Thymus (tissue), 11 donors: ENCODE measurements around the gene HS6ST3. TPM values are rescaled to one million over a fixed set of nuclear protein-coding genes. Genes with fewer than 3 reads are reported as not detected.

Source experiments
- DNase-seq, 9 donors: peaks; one replicate each; pipeline ENCODE4 v3.0.0-alpha.2; 2013; ENCODE audit warnings: low spot score in 9 of 9, low read depth in 6 of 9, missing footprints in 1 of 9
- H3K27ac ChIP-seq, 2 donors: one replicate each; pipeline ENCODE4 v1.5.1; 2013; ENCODE audit warnings: control low read depth in 1 of 2, low read depth in 1 of 2, low read length in 1 of 2, mild to moderate bottlenecking in 1 of 2, moderate library complexity in 1 of 2
- H3K27me3 ChIP-seq, 2 donors: one replicate each; pipeline ENCODE4 v1.5.1; 2013; ENCODE audit warnings: low read length in 1 of 2; ENCODE audit not compliant: control insufficient read depth in 2 of 2, insufficient read depth in 1 of 2
- H3K36me3 ChIP-seq, 2 donors: one replicate each; pipeline ENCODE4 v1.5.1; 2013; ENCODE audit warnings: low read length in 1 of 2, mild to moderate bottlenecking in 1 of 2, moderate library complexity in 1 of 2; ENCODE audit not compliant: control insufficient read depth in 2 of 2, insufficient read depth in 2 of 2
- H3K4me1 ChIP-seq, 2 donors: one replicate each; pipeline ENCODE4 v1.5.1; 2013; ENCODE audit warnings: low read length in 2 of 2; ENCODE audit not compliant: control insufficient read depth in 2 of 2, insufficient read depth in 2 of 2
- H3K4me3 ChIP-seq, 2 donors: one replicate each; pipeline ENCODE4 v1.5.1; 2013; ENCODE audit warnings: low read length in 2 of 2, control low read depth in 1 of 2, mild to moderate bottlenecking in 1 of 2
- H3K9me3 ChIP-seq, 2 donors: one replicate each; pipeline ENCODE4 v1.5.1; 2013; ENCODE audit warnings: low read length in 1 of 2, mild to moderate bottlenecking in 1 of 2; ENCODE audit not compliant: control insufficient read depth in 2 of 2, insufficient read depth in 1 of 2
- WGBS: extraction: QIAGEN DNeasy Blood & Tissue Kit; methylation state at CpG from one replicate; pipeline ENCODE4 v1.1.7; 2013; 5-methylcytosine and 5-hydroxymethylcytosine counted together
- polyA plus RNA-seq: library from polyadenylated mRNA; stranded (reverse); fragments of 200-250 nt; gene quantifications from one replicate; pipeline ENCODE4 v1.2.3, GENCODE V29; 2013
- total RNA-seq: library from RNA; stranded (reverse); fragments of 120-200 nt; gene quantifications from one replicate; pipeline ENCODE4 v1.2.4, GENCODE V29; 2013
- donor health status: healthy.

Gene HS6ST3
- total and polyA plus RNA-seq, 2 donors = 0.05 to 0.07 TPM

GRCh38 chr13:96684907-96685306 is 595.0 kb downstream of the HS6ST3 start:
- H3K36me3 ChIP-seq = no peaks in the 10 kb centered on the region
- H3K27me3 ChIP-seq = no peaks in the 10 kb centered on the region
- H3K27ac ChIP-seq = no peak overlapping the region
- DNase-seq = no peak
- WGBS = 90% methylated on average over 1 of the region's 1 CpG
- H3K4me3 ChIP-seq = no peak overlapping the region
- H3K9me3 ChIP-seq = no peaks in the 10 kb centered on the region
- H3K4me1 ChIP-seq = no peaks in the 10 kb centered on the region

GRCh38 chr13:96686286-96686685 is 596.4 kb downstream of the HS6ST3 start:
- 31% methylated on average over 2 of the region's 2 CpGs for WGBS
- H3K27me3 ChIP-seq = no peaks in the 10 kb centered on the region
- H3K4me1 ChIP-seq = no peaks in the 10 kb centered on the region
- H3K4me3 ChIP-seq = no peak overlapping the region
- no peaks in the 10 kb centered on the region for H3K9me3 ChIP-seq
- H3K36me3 ChIP-seq = no peaks in the 10 kb centered on the region
- no peak for DNase-seq
- no peak overlapping the region for H3K27ac ChIP-seq

DNA sequence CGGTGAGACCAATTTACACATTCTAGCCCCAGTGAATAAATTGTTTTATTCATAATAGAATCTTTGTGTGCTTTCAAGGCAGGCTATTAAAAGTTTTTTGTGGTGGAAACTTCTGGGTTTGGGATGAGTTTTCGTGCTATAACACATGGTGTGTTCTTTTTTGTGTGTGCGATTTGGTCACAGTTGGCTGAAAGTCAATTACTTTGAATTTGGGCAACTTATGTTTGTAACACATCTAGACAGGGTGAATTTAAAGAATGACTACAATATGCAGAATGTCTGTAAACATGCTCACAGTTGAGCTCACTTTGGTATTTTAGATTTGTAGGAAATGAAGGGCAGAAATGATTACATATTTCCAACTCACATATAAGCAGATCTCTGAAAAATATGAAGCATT is 597.3 kb downstream of the HS6ST3 start:
- no peak for DNase-seq
- H3K9me3 ChIP-seq = no peaks in the 10 kb centered on the region
- no peak overlapping the region for H3K4me3 ChIP-seq
- no peaks in the 10 kb centered on the region for H3K4me1 ChIP-seq
- 93% methylated on average over 3 of the region's 3 CpGs for WGBS
- H3K27ac ChIP-seq = no peak overlapping the region
- H3K36me3 ChIP-seq = no peaks in the 10 kb centered on the region
- no peaks in the 10 kb centered on the region for H3K27me3 ChIP-seq

DNA sequence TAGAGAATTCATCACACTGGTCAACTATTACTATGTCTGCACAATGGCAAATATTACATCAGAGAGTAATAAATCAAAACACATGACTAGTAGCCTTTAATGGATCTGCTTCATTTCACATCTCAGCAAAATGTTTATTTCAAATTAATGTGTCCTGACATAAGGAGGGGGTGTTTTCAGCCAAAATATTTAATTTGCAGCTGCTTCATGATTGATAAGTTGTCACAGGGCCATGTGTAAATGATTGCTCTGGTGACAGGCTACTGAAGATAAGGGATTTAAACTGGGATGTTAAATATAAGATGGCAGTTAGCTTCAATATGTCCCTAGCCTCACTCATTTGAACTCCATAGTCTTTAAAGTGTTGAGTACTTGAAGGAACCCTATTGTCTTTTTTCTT is 601.1 kb downstream of the HS6ST3 start:
- DNase-seq = no peak
- Histone ChIP-seq H3K4me1 (no peaks in the 10 kb centered on the region), H3K4me3 (no peak overlapping the region), H3K27me3 (no peaks in the 10 kb centered on the region), H3K27ac (no peak overlapping the region), H3K36me3 (no peaks in the 10 kb centered on the region), H3K9me3 (peaks cover 0 to under 1% of the 10 kb centered on the region in 2 donors)

GRCh38 chr13:96696389-96696900 is 606.5 kb downstream of the HS6ST3 start:
- 86% methylated on average over 6 of the region's 6 CpGs for WGBS

GRCh38 chr13:96700657-96701056 is 610.8 kb downstream of the HS6ST3 start:
- H3K9me3 ChIP-seq = peaks cover 0 to 6% of the 10 kb centered on the region in 2 donors
- WGBS = 88% methylated on average over 2 of the region's 2 CpGs

More at GRCh38 chr13:96696389-96696900, 606.5 kb downstream of the HS6ST3 start:
- peaks cover 0 to 6% of the 10 kb centered on the region in 2 donors for H3K9me3 ChIP-seq
- DNase-seq = no peak
- H3K36me3 ChIP-seq = no peaks in the 10 kb centered on the region
- H3K27me3 ChIP-seq = no peaks in the 10 kb centered on the region
- H3K4me3 ChIP-seq = no peak overlapping the region
- H3K27ac ChIP-seq = no peak overlapping the region
- H3K4me1 ChIP-seq = no peaks in the 10 kb centered on the region

DNA sequence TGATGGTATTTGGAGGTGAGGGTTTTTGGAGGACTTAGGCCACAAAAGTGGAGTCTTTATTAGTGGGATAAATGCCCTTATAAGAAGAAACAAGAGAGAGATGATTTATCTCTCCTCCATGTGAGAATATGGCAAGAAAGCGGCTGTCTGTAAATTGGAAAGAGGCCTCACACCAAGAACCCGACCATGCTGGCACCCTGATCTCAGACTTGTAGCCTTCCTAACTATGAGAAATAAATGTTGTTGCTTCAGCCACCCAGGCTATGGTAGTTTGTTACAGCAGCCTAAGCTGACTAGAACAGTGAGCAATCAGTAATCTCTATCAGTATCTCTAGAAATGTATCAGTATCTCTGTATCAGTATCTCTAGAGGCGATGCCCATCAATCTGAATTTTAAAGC is 617.2 kb downstream of the HS6ST3 start:
- no peak overlapping the region for H3K27ac ChIP-seq
- no peaks in the 10 kb centered on the region for H3K27me3 ChIP-seq
- H3K36me3 ChIP-seq = no peaks in the 10 kb centered on the region
- DNase-seq = no peak
- 94% methylated on average over 3 of the region's 3 CpGs for WGBS
- no peaks in the 10 kb centered on the region for H3K4me1 ChIP-seq
- no peak overlapping the region for H3K4me3 ChIP-seq
- no peaks in the 10 kb centered on the region for H3K9me3 ChIP-seq

More at GRCh38 chr13:96700657-96701056, 610.8 kb downstream of the HS6ST3 start:
- Histone ChIP-seq H3K27me3 (no peaks in the 10 kb centered on the region), H3K4me3 (no peak overlapping the region), H3K36me3 (no peaks in the 10 kb centered on the region), H3K27ac (no peak overlapping the region), H3K4me1 (no peaks in the 10 kb centered on the region)
- no peak for DNase-seq

DNA sequence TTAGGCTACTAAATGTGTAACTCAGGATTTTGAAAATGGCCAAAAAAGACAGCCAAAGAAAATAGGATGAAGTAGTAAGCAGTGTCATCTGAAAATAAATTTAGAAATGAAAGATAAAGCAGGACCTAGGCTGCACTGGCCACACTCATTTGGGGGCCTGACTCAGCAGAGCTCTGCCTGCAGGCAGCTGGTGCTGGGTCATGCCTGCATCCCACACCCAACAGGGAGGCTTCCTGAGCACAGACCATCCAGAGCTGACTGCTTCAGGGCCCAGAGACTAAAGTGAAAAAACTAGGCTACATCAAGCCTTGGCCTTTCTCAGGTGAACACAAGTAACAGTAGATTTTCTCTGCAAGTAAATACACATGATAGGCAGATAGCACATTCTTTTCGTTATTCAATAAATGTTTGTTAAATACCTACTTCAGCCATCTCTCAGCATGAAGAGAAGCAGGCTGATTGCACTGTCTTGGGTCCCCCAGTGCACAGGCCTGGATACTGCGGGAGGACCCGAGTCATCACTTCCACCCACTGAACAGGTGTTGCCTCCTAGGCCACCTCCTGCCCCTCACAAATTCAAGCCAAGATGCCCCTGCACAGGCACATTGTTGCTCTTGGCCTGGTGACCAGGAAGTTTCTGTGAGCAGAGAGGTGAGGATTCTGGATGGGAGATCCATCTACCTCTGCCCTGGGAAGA is 620.4 kb downstream of the HS6ST3 start:
- no peak overlapping the region for H3K4me3 ChIP-seq
- no peak for DNase-seq
- no peaks in the 10 kb centered on the region for H3K36me3 ChIP-seq
- 92% methylated on average over 3 of the region's 3 CpGs for WGBS
- H3K4me1 ChIP-seq = no peaks in the 10 kb centered on the region
- no peaks in the 10 kb centered on the region for H3K27me3 ChIP-seq
- H3K9me3 ChIP-seq = no peaks in the 10 kb centered on the region
- H3K27ac ChIP-seq = no peak overlapping the region

GRCh38 chr13:96720446-96720845 is 630.5 kb downstream of the HS6ST3 start:
- no peak overlapping the region for H3K4me3 ChIP-seq
- H3K9me3 ChIP-seq = no peaks in the 10 kb centered on the region
- DNase-seq = no peak
- H3K27ac ChIP-seq = no peak overlapping the region
- no peaks in the 10 kb centered on the region for H3K36me3 ChIP-seq
- H3K4me1 ChIP-seq = no peaks in the 10 kb centered on the region
- no peaks in the 10 kb centered on the region for H3K27me3 ChIP-seq
- WGBS = 93% methylated on average over 4 of the region's 4 CpGs
